Keratinocyte (primary cell): ENCODE results near the gene KRTAP4-16. TPM values are rescaled to one million over a fixed set of nuclear protein-coding genes. Genes with fewer than 3 reads are reported as not detected.
"Not testable (repeated sequence)": the region's sequence is repeated elsewhere in the genome, so short reads cannot be mapped to it uniquely, and the experiment has no call there.

Source experiments
- DNase-seq: peaks from one replicate; pipeline ENCODE4 v3.0.0-alpha.2; 2011; ENCODE audit warnings: low read depth, missing footprints, low spot score
- FAIRE-seq: peaks from 2 replicates; lab custom pipeline; 2011; peaks lifted over from hg19 to GRCh38; lab: Jason Lieb, UNC
- H2AFZ ChIP-seq: 2 replicates; pipeline ENCODE4 v1.6.0; 2012; ENCODE audit warnings: low read length, control low read depth, inconsistent platforms; ENCODE audit not compliant: control insufficient read depth
- H3K27ac ChIP-seq: 2 replicates; pipeline ENCODE4 v1.5.1; 2011; ENCODE audit warnings: low read length; ENCODE audit not compliant: control insufficient read depth, insufficient read depth
- H3K27me3 ChIP-seq: 3 replicates; pipeline ENCODE4 v1.6.0; 2011; ENCODE audit warnings: low read length; ENCODE audit not compliant: control insufficient read depth, insufficient read depth; ENCODE audit errors: extremely low read depth
- H3K36me3 ChIP-seq, 2 experiments: 2 replicates in 1 of 2; 3 replicates in 1 of 2; pipeline ENCODE4 v1.5.1; 2011; ENCODE audit warnings: low read length in 2 of 2, mild to moderate bottlenecking in 1 of 2; ENCODE audit not compliant: control insufficient read depth in 2 of 2, insufficient read depth in 2 of 2; ENCODE audit errors: extremely low read depth in 1 of 2
- H3K4me1 ChIP-seq: 3 replicates; pipeline ENCODE4 v1.5.1; 2011; ENCODE audit warnings: low read length; ENCODE audit not compliant: control insufficient read depth, insufficient read depth; ENCODE audit errors: extremely low read depth
- H3K4me2 ChIP-seq: 3 replicates; pipeline ENCODE4 v1.6.0; 2011; ENCODE audit warnings: low read depth, low read length; ENCODE audit not compliant: control insufficient read depth, insufficient read depth; ENCODE audit errors: extremely low read depth
- H3K4me3 ChIP-seq, 3 experiments: fragments of 200-600 bp in 1 of 3; sonication (generic) in 1 of 3; 2 replicates in 2 of 3; 3 replicates in 1 of 3; pipeline ENCODE4 v1.5.1; 2011 to 2016; ENCODE audit warnings: low read length in 3 of 3, mild to moderate bottlenecking in 3 of 3, control low read depth in 2 of 3, inconsistent platforms in 1 of 3, low read depth in 1 of 3, mixed read lengths in 1 of 3, mixed run types in 1 of 3, moderate library complexity in 1 of 3; ENCODE audit not compliant: control insufficient read depth in 2 of 3, insufficient read depth in 2 of 3; ENCODE audit errors: extremely low read depth in 1 of 3
- H3K79me2 ChIP-seq: 2 replicates; pipeline ENCODE4 v1.6.0; 2012; ENCODE audit warnings: low read length; ENCODE audit not compliant: control insufficient read depth, insufficient read depth
- H3K9ac ChIP-seq: 3 replicates; pipeline ENCODE4 v1.6.0; 2011; ENCODE audit warnings: low read length; ENCODE audit not compliant: control insufficient read depth, insufficient read depth; ENCODE audit errors: extremely low read depth
- H3K9me1 ChIP-seq: 3 replicates; pipeline ENCODE4 v1.6.0; 2011; ENCODE audit warnings: low read length; ENCODE audit not compliant: control insufficient read depth, insufficient read depth; ENCODE audit errors: extremely low read depth
- H3K9me3 ChIP-seq: 2 replicates; pipeline ENCODE4 v1.5.1; 2012; ENCODE audit warnings: low read depth, low read length; ENCODE audit not compliant: control insufficient read depth
- H4K20me1 ChIP-seq: 3 replicates; pipeline ENCODE4 v1.6.0; 2011; ENCODE audit warnings: low read length; ENCODE audit not compliant: control insufficient read depth, insufficient read depth; ENCODE audit errors: extremely low read depth
- EZH2 ChIP-seq: IDR thresholded peaks from one replicate; pipeline ENCODE4 v1.6.1; 2012; ENCODE audit warnings: inconsistent platforms, mild to moderate bottlenecking, low read length, moderate library complexity
- dilution Hi-C: fragments of 300-500 bp; cut with MboI; formaldehyde crosslinking; loops from one replicate; pipeline ENCODE4 v1.7.0; 2020; ENCODE audit warnings: low sequenced_read_pairs; ENCODE audit not compliant: extremely low pct_ligation_motif_present
- polyA plus RNA-seq, 5 experiments: library from polyadenylated mRNA; depleted of rRNA in 3 of 5; stranded (reverse) in 3 of 5; stranded (forward) in 1 of 5; unstranded in 1 of 5; fragments of >200 nt; gene quantifications; 1 replicate in 1 of 5; 2 replicates in 3 of 5; 3 replicates in 1 of 5; pipeline versions ENCODE4 v1.2.1 to v1.2.3, GENCODE V29; 2011 to 2012; ENCODE audit warnings: missing spikeins in 2 of 5, low read depth in 1 of 5, low replicate concordance in 1 of 5
- TF ChIP-seq, protein P1 (sequence below), 3 experiments: IDR thresholded peaks in 1 of 3; conservative IDR thresholded peaks in 1 of 3; optimal IDR thresholded peaks in 1 of 3; 2 replicates in 2 of 3; 3 replicates in 1 of 3; pipeline versions ENCODE3 to v1.5.1; 2011; ENCODE audit warnings: low read length in 3 of 3, mild to moderate bottlenecking in 3 of 3, moderate library complexity in 2 of 3, control low read depth in 1 of 3, inconsistent platforms in 1 of 3; ENCODE audit not compliant: insufficient read depth in 2 of 3; ENCODE audit errors: extremely low read depth in 1 of 3

The KRTAP4-16 gene
- polyA plus RNA-seq, 1 donor (not counting 4 experiments of a cell fraction or from before 2014, with no cell fraction given), result not detected

DNA sequence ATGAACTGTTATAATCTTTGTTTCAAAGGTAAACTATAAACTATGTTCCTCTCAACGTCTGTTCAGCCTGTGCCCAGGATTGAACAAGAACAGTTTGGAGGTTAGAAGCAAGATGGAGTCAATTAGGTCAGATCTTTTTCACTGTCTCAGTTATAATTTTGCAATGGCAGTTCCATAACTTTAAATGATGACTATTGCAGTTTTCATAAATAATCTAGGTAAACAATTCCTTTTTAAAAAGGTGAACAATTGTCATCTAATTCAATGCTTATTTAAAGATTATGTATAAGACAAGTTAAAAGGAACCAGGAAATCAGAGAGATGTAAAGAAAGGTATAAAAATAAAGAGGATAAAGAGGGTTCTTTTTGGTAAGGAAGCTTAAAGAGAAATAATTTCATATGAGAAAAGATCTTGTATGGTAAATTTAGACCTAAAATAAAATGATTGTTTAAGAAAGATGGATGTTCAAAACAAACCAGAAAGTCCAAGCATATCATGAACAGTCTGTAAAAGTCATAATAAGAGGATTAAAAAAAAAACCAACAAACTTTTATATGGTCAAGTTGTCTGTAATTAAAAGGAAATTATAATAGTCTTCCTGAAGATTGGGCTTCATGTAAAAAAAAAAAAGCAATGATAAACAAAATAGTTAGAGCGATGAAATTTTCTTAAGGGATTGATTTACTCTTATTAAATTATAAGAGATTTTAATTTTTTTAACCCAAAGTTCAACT is 9.3 kb upstream of the KRTAP4-16 start:
- H3K79me2 ChIP-seq, result no peaks in the 10 kb centered on the region
- dilution Hi-C loops, result no loop called here
- no peak overlapping the region for H3K4me2 ChIP-seq
- H2AFZ ChIP-seq, result no peak overlapping the region
- no peak overlapping the region for H3K27ac ChIP-seq
- DNase-seq (no peak), FAIRE-seq (no peak)
- no peaks in the 10 kb centered on the region for H3K36me3 ChIP-seq
- no peak overlapping the region for H3K4me3 ChIP-seq
- no peaks in the 10 kb centered on the region for H4K20me1 ChIP-seq
- no peaks in the 10 kb centered on the region for H3K9me1 ChIP-seq
- H3K9me3 ChIP-seq, result no peaks in the 10 kb centered on the region
- no peak overlapping the region for H3K9ac ChIP-seq
- no peak for TF ChIP-seq EZH2
- TF ChIP-seq, protein P1, sequence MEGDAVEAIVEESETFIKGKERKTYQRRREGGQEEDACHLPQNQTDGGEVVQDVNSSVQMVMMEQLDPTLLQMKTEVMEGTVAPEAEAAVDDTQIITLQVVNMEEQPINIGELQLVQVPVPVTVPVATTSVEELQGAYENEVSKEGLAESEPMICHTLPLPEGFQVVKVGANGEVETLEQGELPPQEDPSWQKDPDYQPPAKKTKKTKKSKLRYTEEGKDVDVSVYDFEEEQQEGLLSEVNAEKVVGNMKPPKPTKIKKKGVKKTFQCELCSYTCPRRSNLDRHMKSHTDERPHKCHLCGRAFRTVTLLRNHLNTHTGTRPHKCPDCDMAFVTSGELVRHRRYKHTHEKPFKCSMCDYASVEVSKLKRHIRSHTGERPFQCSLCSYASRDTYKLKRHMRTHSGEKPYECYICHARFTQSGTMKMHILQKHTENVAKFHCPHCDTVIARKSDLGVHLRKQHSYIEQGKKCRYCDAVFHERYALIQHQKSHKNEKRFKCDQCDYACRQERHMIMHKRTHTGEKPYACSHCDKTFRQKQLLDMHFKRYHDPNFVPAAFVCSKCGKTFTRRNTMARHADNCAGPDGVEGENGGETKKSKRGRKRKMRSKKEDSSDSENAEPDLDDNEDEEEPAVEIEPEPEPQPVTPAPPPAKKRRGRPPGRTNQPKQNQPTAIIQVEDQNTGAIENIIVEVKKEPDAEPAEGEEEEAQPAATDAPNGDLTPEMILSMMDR (optimal IDR thresholded peaks at IDR 0.05 in 1 of 3, IDR thresholded peaks at IDR 0.05 in 1 of 3, conservative IDR thresholded peaks at IDR 0.05 in 1 of 3; ENCODE audit: extremely low read depth in 1 of 3, insufficient read depth in 2 of 3, low read length in 3 of 3), result no peak
- no peaks in the 10 kb centered on the region for H3K27me3 ChIP-seq
- peaks cover 5% of the 10 kb centered on the region for H3K4me1 ChIP-seq

DNA sequence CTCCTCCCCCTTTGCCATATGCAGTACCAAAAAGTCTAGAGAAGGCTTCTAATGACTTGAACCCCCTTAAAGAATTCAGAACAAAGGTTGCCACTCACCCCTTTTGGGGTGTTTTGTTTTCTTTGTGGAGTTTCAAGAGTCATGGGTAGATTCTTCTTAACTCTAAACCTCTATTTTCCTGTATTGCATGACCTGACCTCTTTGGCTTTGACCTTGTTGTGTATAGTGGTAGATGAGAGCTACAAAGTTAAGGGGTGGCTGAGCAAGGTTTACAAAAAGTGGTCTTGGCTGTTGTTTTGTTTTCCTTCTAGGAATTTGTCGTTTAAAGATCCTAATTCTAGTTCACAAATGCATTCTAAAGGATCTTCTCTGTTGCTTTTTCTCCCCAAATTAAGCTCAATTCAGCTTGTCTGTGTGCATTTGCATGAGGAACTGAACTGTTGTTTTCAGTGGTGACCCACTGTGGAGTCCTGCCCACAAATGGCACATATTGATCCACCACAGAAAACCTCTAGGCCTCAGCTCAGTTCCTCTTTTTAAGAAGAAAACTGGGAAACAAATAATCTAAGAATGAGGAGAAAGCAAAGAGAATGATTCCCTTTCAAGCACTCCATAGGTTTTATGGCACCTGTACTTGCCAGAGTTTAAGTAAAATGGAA is 6.8 kb upstream of the KRTAP4-16 start:
- H3K27me3 ChIP-seq, H3K9ac ChIP-seq, dilution Hi-C loops, H3K4me3 ChIP-seq, H3K36me3 ChIP-seq, H4K20me1 ChIP-seq, FAIRE-seq, DNase-seq, H3K27ac ChIP-seq, H2AFZ ChIP-seq, H3K9me1 ChIP-seq, H3K79me2 ChIP-seq, H3K9me3 ChIP-seq, H3K4me2 ChIP-seq: not testable (repeated sequence)
- peaks cover 10% of the 10 kb centered on the region for H3K4me1 ChIP-seq
